ENCODE measurements around the gene ANKS1B.

The ANKS1B gene

DNA sequence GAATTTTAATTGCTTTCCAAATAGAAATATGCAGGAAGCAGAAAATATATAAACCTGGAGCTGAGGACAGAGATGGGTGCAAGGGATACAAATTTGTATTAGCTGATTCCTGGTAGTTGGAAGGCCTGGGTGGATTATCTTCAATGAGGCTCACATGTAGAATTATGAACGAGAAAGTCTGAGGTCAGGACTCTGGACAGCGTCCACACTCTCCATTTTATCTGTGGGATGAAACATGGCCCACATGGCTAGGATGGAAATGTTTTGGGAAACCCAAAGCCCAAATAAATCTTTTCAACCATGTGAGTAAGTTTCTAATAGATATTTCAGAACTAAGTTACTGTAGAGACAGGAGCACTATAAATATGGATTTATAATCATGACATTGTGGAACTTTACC, 1083.5 kb downstream of the ANKS1B start:
- DNase-seq: no peak

DNA sequence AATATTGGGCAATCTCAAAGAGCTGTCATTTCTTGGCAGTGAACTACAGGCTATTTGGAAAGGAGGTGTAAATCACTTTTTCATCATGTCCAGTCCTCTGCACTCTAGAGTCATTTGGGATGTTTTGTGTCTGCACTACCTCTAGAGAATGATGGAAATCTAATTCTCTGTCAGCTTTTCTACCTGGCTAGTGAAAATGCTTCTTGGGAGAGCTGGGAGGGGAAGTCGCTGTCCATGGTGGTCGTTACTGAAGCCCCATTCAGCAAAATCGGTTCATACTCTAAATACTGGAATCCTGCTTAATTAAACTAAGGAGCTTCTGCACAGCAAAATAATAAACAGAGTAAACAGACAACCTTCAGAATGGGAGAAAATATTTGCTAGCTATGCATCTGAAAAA, 1087.8 kb downstream of the ANKS1B start:
- DNase-seq: no peak

DNA sequence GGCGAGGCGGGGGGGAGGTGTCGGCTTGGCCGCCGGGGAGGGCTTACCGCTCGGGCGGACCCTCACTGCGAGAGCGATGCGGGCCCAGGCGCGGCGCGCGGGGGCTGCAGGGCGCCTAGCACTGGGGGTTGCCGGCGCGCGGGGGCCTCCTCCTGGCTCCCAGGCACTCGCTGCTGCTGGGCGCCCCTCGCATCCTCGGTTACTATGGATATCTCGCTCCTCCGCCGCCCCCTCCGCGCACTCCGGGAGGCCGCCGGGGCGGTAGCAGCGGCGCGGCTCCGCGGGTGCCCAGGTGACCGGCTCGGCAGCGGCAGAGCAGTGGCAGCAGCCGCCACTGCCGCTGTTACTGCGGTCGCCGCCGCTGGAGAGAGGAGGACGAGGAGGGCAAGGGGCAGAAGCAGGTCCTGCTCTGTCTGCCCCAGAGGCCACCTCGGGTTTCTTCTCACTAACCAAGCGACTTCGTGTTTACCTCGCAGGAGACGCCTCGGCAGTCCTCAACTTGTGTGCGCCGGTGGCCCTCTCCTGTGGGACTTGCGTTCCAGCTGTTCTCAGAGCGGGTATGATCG, 1089.6 kb downstream of the ANKS1B start:
- no peak for DNase-seq

DNA sequence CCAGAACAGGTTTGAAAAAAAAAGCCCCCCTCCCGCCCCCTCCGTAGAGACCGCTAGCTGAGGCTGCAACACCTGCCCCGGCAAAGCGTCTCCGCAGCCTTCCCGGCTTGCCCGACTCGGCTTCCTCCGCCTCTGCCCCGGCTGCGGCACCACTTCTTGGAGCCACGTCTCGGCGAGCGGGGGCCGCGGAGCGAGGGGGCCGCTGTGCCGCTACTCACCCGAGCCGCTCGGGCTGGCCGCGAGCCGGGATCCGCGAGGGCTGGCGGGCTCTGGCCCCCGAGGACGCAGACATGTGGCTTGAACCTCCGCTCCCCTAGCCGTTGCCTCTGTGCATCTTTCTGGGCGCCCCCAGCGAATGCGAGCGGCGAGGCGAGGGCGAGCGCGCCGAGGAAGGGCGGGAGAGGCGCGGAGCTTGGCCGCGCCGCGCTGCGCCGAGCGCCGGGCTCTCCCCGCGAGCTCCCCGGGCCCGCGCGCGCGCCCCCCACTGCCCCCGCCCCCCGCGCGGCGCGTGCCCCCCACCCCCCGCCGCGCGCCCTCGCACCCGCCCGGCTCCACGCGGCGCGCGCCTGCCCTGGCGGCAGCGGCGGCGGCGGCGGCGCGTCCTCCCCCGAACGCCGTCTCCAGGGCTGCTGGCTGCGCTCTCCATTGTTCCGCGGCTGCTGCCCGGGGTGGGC, 1090.2 kb downstream of the ANKS1B start:
- no peak for DNase-seq

DNA sequence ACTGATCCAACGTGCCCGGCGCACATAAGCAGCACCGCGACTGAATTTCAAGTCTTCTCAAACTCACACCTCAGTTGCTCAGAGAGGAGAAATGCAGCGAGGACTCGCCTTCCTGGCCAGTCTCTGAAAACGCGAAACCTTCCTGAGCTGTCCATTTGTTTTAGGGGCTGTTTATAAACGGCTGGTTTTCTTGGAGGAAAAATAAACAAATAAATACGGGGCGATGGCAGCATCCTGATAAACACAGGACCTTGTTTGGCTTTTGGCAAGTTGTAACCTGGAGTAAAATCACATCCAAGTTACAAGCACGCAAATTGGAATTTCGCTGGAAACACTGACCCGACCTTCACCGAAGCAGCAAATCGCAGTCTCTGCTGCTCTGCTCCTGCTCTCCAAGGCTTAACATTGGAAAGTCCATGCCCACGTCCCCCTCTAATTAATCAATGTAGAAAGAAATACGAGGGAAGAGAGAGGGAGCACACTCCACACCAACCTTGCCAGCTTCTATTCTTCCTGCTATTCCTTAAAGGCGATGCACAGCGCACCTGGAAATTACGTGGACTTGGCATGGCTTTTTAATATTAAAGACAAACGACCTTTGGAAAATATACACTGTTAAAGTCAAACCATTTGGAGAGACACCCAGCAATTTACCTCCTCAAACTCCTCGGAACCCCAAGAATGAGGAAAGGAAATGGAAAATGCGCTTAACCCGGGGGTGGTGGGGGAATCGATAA, 1090.9 kb downstream of the ANKS1B start:
- DNase-seq: no peak

DNA sequence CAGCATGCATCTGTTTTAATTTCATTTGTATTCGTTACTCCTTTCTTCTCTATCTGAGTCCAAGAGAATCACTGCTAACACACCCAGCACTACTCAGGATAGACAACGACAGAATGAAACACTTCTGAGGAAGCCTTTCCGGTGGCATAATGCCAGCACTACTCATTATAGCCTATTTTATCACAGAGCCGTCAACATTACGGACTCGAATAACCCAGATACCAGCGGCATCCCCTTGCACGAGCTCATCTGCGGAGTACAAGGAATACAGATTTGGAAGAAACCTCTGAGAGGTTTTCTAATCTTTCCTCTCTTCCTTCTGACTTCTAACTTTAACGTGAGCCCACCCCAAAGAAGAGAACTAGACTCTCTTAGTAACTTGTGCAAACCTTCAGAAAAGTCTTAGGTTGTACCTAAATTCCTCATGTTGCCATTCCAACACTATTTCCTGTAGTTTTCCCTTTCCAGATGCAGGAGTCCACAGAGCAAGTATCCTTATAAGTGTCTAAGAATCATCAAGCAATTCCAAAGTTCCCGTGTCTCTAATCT, 1091.5 kb downstream of the ANKS1B start:
- no peak for DNase-seq

DNA sequence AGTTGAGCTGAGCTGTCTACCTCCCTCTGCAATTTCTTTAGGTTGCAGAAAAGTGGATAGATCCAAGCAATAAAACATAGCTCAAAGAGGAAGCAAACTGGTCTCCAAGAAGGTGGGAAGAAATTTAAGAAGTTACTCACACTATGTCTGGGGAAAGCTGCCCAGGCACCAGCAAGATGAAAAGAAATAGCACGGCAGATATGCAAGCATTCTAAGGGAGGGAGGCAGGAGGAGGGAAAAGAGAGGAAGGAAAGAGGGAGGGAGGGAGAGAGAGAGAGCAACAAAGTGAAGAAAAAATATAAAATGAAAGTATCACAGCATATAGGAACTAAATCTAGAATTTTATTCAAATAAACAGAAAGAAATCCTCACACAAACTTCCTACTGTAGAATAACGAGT, 1099.0 kb downstream of the ANKS1B start:
- no peak for DNase-seq

DNA sequence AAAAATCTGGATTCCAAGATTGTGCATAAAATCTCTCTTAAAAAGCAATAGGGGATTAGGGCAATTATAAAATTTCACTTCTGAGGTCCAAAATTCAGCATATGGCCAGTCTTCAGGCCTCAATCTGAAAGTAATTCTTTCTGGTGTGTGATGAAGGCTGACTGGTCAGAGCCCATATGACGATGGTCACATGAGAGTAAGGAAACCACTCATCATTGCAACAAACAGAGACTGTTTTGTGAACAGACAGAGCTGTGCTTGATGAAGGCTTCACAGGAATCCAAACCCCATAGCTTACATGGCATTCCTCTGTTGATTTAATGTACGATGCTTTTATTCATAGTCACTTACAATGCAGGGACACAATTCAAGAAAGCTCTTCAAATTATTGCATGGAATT, 1101.5 kb downstream of the ANKS1B start:
- no peak for DNase-seq

DNA sequence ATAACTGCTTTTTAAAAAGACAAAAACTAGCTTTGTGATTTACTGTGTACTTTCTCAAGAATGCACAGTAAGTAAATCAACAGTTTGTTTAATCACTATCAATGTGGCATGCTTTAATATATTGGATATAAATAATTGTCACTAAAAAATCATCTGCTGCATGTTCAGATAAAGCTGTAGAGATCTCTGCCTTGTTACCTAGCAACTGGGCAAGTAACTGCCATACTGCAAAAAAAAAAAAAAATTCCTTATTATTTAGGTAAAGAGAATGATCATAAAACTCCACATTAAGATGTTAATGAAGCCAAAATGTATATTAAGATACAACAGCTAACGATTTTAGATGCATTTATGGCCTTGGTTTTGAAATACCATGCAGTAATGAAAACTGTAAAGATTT, 1102.2 kb downstream of the ANKS1B start:
- DNase-seq: no peak

DNA sequence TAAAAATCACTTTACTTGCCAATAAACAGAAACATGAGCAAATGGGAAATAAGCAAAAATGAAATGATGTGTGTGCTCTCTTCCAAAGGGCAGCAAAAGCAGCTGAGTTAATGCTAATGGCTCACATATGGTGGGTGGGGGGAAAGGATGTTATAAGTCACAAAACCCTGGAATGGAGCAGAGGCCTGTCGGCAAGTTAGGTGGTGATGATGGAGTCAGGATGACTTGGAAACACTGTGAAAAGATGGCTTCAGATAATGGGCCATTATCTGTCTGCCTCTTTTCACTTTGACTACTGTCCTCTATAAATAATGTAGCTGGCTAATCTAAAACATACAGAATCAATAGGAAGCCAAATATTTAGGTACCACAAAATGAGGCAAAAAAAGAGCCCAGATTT, 1111.0 kb downstream of the ANKS1B start:
- no peak for DNase-seq

DNA sequence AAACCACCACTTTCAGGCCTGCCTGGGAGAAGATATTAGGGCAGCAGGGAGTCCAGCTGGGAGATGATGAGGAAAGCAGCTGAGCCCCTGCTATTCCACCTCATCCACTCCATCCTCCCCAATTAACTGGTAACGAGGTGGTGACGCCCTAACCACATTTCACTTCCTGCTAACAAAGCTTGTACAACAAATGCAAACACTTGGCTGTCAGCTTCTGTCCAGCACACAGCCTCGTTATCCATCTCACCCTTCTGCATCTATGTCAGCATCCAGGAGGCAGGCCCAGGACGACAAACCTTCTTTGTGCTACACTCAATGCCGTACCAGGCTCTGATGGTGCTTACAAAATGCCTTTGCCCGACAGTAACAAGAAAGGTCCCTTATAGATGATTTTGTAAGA, 1114.2 kb downstream of the ANKS1B start:
- no peak for DNase-seq

DNA sequence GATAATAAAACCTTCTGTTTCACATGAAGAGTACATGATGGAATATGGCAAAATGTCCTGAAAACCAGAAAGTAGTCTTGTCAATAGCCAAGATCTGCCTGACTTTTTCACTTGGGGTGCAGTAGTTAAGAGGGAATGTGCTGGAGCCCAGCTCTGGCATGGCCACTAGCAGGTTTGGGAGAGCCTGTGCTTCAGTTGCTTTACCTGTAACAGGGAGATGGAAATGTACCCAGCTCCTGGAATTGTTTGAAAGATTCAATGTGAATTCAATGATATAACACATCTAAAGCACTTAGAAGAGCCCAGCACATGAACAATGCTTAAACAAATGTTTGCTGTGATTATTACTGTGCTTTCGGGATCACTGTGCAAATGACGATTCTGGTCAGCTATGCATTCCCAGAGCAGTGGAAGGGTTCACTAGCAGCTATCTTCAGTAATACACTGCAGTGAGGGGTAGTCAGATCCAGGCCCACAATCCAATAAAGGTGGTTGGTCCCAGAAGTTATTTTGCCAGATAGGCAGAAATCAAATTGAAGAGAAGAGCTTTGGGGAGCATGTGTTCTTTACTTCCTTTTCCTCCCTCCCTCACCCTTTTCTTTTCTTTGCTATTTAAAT, 1114.7 kb downstream of the ANKS1B start:
- DNase-seq: no peak

DNA sequence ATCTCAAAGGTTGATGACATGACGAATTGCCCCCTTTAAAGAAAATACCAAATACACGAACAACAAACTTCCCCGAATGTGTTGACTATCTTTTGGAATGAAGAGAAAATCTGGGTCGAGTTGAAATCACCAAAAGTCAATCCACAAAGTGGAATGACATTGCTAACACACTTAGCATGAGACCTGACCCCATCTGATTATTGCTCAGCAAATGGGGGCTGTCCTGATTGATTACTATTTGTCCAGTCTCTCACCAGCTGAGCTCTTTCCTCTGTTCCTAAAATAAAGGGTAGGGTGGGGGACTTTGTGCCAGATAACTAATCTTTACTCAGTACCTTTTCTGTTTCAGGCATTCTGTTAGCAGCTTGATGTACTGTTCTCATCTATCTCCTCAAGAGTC, 1116.2 kb downstream of the ANKS1B start:
- no peak for DNase-seq

DNA sequence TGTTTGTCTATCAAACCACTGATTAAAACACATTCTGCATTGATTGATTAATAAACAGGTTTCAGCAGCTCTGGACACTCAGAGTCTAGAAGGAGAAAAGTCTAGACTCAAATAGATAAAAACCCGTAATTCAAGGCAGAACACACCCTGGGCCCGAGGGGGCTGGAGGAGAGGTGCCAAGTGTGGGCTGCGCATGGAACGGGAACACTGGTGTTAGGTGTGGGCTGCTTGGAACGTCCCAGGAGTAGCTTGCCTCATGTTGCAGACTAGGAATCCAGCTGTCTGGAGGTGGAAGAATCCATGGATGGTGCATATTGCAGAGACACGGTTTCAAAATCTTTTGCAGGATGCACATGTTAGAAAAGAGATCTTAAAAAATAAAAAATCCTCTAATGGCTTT, 1116.7 kb downstream of the ANKS1B start:
- no peak for DNase-seq

DNA sequence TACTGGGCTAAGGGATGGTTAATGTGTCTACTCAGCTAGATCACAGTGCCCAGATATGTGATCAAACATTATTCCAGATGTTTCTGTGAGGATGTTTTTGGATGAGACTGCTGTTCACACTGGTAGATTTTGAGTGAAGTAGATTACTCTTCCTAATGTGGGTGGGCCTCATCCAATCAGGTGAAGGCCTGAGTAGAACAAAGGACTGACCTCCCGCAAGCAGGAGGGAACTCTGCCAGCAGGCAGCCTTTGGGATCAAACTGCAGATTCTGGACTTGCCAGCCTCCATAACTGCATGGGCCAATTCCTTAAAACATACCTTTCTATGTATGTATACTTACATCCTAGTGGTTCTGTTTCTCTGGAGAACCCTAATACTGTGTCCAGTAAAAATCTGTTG, 1120.4 kb downstream of the ANKS1B start:
- DNase-seq: no peak

DNA sequence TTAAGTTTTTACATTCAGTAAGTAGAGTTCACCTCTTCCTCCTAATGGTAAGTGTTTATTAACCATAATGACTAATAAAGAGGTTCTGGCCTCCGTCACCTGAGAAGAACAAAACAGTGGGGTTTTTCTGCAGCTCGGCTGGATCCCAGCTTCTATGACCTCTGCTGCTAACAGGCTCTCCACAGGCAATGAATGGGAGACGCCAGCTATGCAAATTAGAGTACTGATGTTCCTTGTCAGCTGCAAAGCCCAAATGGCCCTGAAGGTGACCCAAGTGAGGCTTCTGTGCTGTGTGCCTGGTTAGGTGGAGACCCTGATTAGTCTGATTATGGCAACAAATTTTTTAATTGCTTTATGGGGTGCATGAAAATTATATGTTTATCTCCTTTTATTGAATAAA, 1121.6 kb downstream of the ANKS1B start:
- DNase-seq: no peak

DNA sequence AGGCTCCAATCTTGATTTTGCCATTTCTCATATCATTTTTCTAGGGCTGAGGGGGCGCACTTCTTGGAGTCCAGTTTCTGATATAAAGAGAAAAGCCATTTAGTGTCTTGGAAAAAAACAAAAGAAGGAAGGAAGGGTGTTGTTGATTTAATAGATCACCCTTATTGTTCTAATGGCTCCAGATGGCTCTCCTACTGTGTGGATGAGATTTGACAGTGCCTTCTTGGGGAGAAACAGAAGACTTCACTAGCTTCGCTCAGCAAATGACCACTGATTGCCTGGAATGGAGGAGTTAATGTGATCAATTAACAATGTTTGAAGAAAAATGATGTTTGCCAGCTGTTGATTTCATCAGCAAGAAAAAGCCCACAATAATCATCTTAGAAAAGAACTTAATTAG, 1123.5 kb downstream of the ANKS1B start:
- no peak for DNase-seq

DNA sequence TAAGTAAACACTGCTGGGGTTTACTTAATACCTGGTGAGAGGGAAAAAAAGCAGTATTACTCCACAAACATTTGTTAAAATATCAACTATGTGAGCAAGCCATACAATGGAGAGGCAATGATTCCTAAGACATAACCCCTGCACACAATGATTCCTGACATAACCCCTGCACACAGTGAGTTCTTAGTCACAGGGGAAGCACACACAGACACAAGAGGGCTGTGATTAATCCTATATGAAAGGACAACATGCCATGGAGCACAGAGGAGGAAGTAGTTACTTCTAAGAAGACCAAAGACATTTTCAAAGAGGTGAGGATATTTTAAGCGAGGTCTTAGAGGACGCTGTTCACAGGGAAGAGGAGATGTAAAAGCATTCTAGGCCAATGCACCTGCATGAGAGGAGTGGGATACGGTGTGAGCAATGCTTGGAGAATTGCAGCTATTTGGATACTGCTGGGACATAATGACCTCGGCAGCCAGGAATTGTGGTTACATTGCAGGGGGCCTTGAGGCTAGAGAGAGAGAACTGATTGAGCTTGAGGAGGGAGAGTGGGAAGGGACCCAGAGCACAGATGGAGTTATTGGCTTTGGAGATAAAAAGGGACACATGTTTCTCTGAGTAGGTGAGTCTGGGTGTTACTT, 1127.7 kb downstream of the ANKS1B start:
- DNase-seq: peak in 2 of 3 donors; percentile 1 to 13

DNA sequence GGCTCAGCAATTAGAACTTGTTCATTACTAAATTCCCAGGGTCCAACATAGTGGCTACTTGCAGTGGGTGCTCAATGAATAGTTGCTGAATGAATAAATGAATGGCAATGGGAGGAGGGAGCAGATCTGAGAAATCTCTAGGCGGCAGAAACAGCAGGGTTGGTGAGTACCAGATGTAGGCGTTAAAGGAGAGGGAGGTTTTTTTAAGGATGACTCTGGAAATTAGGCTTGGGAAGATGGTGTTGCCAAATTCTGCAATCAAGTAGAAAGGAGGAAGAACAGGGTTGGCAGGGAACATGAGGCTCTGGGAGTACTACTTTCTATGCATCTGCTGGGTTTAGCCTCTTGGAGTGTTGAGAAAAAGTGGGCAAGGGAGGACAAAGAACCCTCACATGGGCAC, 1132.6 kb downstream of the ANKS1B start:
- DNase-seq: no peak

DNA sequence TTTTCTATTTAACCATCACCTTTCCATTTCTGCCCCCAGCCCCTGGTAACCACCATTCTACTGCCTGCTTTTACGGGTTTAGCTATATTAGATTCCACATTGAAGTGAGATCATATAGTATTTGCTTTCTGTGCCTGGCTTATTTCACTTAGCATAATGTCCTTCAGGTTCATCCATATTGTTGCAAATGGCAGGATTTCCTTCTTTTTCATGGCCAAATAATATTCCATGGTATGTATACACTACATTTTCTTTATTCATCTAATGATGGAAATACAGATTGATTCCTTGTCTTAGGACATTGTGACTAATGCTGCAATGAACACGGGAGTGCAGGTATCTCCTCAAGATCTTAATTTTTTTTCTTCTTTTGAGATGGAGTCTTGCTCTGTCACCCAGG, 1137.5 kb downstream of the ANKS1B start:
- DNase-seq: no peak

DNA sequence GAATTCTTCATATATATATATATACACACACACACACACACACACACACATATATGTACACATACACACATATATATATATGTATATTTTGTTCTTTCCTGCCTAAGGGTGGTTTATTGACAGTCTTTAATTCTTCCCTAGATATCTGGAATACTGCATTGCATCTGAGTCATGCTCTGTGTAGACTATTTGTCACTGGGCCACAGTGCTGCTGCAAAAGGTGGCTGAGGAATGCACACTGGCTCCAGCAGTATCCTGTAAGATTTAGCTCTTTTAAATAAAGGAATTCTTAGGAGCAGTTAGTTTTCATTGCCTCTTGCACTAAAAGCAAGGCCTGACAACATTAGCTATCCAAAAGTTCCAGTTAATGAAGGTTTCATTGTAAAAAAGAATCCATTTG, 1138.8 kb downstream of the ANKS1B start:
- DNase-seq: no peak

DNA sequence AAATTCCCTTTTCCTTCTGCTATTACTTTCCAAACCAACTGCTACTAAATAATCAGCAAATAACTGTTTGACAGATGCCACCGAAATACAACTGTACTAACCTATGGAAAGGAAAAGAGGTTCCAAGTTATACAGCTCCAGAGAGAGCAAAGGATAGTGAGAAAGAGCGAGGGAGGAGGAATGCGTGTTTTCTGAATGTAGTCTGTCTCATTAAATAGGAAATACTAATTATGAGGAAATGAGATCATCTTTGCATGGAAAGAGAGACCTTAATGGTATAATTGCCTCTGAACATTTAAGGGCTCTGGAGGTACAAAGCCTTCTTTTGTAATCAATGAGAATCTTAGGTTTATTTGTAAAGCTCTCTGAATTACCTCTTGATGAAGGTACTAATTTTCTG, 1144.4 kb downstream of the ANKS1B start:
- DNase-seq: no peak

DNA sequence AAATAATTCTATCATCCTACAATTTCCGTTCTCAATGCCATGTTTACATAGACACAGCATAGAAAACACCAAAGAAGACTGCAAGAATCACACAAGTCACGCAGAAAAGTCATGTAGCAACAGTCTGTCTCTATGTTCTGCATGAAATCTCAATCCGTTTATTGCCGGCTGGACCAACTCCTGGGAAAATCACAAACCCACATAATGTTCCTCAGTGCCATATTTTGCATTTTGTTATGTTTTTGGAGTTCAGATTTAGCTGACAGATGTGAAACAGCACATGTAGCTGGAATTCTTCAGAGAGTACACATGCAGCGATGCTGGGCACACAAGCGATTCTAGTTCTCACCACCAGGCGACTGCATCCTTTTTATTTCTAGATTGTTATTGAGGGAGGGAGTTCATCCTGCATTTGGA, 1146.5 kb downstream of the ANKS1B start:
- DNase-seq: no peak

Measured in suppressor macrophage treated with lipopolysaccharide for 1 hour (primary cell).